Measurements from ENCODE around the gene ASCC3. TPM values are rescaled to one million over a fixed set of nuclear protein-coding genes. Genes with fewer than 3 reads are reported as not detected.

Gene ASCC3
- total and polyA plus RNA-seq, 4 donors, result 12.8 to 32.7 (median 16.4) TPM

GRCh38 chr6:100905067-100905466 is 23.9 kb upstream of the ASCC3 start:
- 85% methylated on average over 4 of the region's 4 CpGs for WGBS
- Histone ChIP-seq H3K4me3 (ENCODE audit: low read depth in 1 of 3, low read length in 3 of 3) (no peak overlapping the region), H3K36me3 (ENCODE audit: control insufficient read depth in 4 of 4, insufficient read depth in 3 of 4, low read depth in 1 of 4, low read length in 3 of 4) (no peaks in the 10 kb centered on the region), H3K27me3 (ENCODE audit: control insufficient read depth in 4 of 4, insufficient read depth in 4 of 4, low read length in 3 of 4) (no peaks in the 10 kb centered on the region), H3K9me3 (ENCODE audit: control insufficient read depth in 4 of 4, low read length in 3 of 4) (no peaks in the 10 kb centered on the region), H3K4me1 (ENCODE audit: control insufficient read depth in 4 of 4, insufficient read depth in 4 of 4, low read length in 3 of 4) (peaks cover 0 to 3% (median 0%) of the 10 kb centered on the region in 4 donors), H3K9ac (ENCODE audit: low read depth in 1 of 2, low read length in 2 of 2) (no peak overlapping the region), H3K27ac (ENCODE audit: low read depth in 1 of 2, low read length in 2 of 2) (no peak overlapping the region)
- no peak for DNase-seq (ENCODE audit: low spot score)
- TF ChIP-seq NR2F2 (IDR thresholded peaks at IDR 0.05), result no peak
- TF ChIP-seq RAD21 (IDR thresholded peaks at IDR 0.05), result no peak
- no peak for TF ChIP-seq EGR1 (IDR thresholded peaks at IDR 0.05; ENCODE audit: low read depth in 2 of 2)
- TF ChIP-seq, protein P1, sequence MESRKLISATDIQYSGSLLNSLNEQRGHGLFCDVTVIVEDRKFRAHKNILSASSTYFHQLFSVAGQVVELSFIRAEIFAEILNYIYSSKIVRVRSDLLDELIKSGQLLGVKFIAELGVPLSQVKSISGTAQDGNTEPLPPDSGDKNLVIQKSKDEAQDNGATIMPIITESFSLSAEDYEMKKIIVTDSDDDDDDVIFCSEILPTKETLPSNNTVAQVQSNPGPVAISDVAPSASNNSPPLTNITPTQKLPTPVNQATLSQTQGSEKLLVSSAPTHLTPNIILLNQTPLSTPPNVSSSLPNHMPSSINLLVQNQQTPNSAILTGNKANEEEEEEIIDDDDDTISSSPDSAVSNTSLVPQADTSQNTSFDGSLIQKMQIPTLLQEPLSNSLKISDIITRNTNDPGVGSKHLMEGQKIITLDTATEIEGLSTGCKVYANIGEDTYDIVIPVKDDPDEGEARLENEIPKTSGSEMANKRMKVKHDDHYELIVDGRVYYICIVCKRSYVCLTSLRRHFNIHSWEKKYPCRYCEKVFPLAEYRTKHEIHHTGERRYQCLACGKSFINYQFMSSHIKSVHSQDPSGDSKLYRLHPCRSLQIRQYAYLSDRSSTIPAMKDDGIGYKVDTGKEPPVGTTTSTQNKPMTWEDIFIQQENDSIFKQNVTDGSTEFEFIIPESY (IDR thresholded peaks at IDR 0.05), result no peak

- no peaks in the 10 kb centered on the region for H3K36me3 ChIP-seq (ENCODE audit: control insufficient read depth in 4 of 4, insufficient read depth in 3 of 4, low read depth in 1 of 4, low read length in 3 of 4)
- no peak overlapping the region for H3K9ac ChIP-seq (ENCODE audit: low read depth in 1 of 2, low read length in 2 of 2)
- H3K9me3 ChIP-seq (ENCODE audit: control insufficient read depth in 4 of 4, low read length in 3 of 4), result no peaks in the 10 kb centered on the region
- WGBS, result 89% methylated on average over 4 of the region's 4 CpGs
- TF ChIP-seq NR2F2 (IDR thresholded peaks at IDR 0.05), result no peak
- TF ChIP-seq, protein P2, sequence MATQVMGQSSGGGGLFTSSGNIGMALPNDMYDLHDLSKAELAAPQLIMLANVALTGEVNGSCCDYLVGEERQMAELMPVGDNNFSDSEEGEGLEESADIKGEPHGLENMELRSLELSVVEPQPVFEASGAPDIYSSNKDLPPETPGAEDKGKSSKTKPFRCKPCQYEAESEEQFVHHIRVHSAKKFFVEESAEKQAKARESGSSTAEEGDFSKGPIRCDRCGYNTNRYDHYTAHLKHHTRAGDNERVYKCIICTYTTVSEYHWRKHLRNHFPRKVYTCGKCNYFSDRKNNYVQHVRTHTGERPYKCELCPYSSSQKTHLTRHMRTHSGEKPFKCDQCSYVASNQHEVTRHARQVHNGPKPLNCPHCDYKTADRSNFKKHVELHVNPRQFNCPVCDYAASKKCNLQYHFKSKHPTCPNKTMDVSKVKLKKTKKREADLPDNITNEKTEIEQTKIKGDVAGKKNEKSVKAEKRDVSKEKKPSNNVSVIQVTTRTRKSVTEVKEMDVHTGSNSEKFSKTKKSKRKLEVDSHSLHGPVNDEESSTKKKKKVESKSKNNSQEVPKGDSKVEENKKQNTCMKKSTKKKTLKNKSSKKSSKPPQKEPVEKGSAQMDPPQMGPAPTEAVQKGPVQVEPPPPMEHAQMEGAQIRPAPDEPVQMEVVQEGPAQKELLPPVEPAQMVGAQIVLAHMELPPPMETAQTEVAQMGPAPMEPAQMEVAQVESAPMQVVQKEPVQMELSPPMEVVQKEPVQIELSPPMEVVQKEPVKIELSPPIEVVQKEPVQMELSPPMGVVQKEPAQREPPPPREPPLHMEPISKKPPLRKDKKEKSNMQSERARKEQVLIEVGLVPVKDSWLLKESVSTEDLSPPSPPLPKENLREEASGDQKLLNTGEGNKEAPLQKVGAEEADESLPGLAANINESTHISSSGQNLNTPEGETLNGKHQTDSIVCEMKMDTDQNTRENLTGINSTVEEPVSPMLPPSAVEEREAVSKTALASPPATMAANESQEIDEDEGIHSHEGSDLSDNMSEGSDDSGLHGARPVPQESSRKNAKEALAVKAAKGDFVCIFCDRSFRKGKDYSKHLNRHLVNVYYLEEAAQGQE (IDR thresholded peaks at IDR 0.05), result no peak
- no peak for TF ChIP-seq HNF4A (conservative IDR thresholded peaks at IDR 0.05)
- no peak for TF ChIP-seq FOXA1 (IDR thresholded peaks at IDR 0.05)
- no peak for TF ChIP-seq HNF4G (IDR thresholded peaks at IDR 0.05)
- no peak for TF ChIP-seq YY1 (IDR thresholded peaks at IDR 0.05)
- peaks cover 0 to 3% (median 0%) of the 10 kb centered on the region in 4 donors for H3K4me1 ChIP-seq (ENCODE audit: control insufficient read depth in 4 of 4, insufficient read depth in 4 of 4, low read length in 3 of 4)
- no peaks in the 10 kb centered on the region for H3K27me3 ChIP-seq (ENCODE audit: control insufficient read depth in 4 of 4, insufficient read depth in 4 of 4, low read length in 3 of 4)
- no peak for DNase-seq (ENCODE audit: low spot score)
- no peak overlapping the region for H3K27ac ChIP-seq (ENCODE audit: low read depth in 1 of 2, low read length in 2 of 2)
- no peak overlapping the region for H3K4me3 ChIP-seq (ENCODE audit: low read depth in 1 of 3, low read length in 3 of 3)
These were observed 23.2 kb upstream of the ASCC3 start for GRCh38 chr6:100904316-100904715.

GRCh38 chr6:100901582-100901981 is 20.5 kb upstream of the ASCC3 start:
- H3K36me3 ChIP-seq (ENCODE audit: control insufficient read depth in 4 of 4, insufficient read depth in 3 of 4, low read depth in 1 of 4, low read length in 3 of 4), result no peaks in the 10 kb centered on the region
- H3K9me3 ChIP-seq (ENCODE audit: control insufficient read depth in 4 of 4, low read length in 3 of 4), result peaks cover 0 to 10% (median 2%) of the 10 kb centered on the region in 4 donors
- no peak overlapping the region for H3K9ac ChIP-seq (ENCODE audit: low read depth in 1 of 2, low read length in 2 of 2)
- H3K27ac ChIP-seq (ENCODE audit: low read depth in 1 of 2, low read length in 2 of 2), result no peak overlapping the region
- peaks cover 0 to 3% (median 0%) of the 10 kb centered on the region in 4 donors for H3K4me1 ChIP-seq (ENCODE audit: control insufficient read depth in 4 of 4, insufficient read depth in 4 of 4, low read length in 3 of 4)
- 26% methylated on average over 3 of the region's 3 CpGs for WGBS
- no peaks in the 10 kb centered on the region for H3K27me3 ChIP-seq (ENCODE audit: control insufficient read depth in 4 of 4, insufficient read depth in 4 of 4, low read length in 3 of 4)
- no peak overlapping the region for H3K4me3 ChIP-seq (ENCODE audit: low read depth in 1 of 3, low read length in 3 of 3)
- no peak for DNase-seq (ENCODE audit: low spot score)
- TF ChIP-seq EGR1 (IDR thresholded peaks at IDR 0.05; ENCODE audit: low read depth in 2 of 2) (no peak), YY1 (IDR thresholded peaks at IDR 0.05) (peak; percentile 20), HNF4A (conservative IDR thresholded peaks at IDR 0.05) (peak; percentile 71), SP1 (IDR thresholded peaks at IDR 0.05) (peak; percentile 71), FOXA1 (IDR thresholded peaks at IDR 0.05) (no peak), NR2F2 (IDR thresholded peaks at IDR 0.05) (peak; percentile 26), GABPA (IDR thresholded peaks at IDR 0.05 in 1 of 2, conservative IDR thresholded peaks at IDR 0.05 in 1 of 2) (no peak), JUND (IDR thresholded peaks at IDR 0.05) (peak in 1 of 2 donors; percentile 43), RAD21 (IDR thresholded peaks at IDR 0.05) (peak; percentile 16 to 34), RXRA (IDR thresholded peaks at IDR 0.05) (peak; percentile 60 to 62)
- TF ChIP-seq, protein P3, sequence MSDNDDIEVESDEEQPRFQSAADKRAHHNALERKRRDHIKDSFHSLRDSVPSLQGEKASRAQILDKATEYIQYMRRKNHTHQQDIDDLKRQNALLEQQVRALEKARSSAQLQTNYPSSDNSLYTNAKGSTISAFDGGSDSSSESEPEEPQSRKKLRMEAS (IDR thresholded peaks at IDR 0.05), result no peak
- TF ChIP-seq, protein P2 (IDR thresholded peaks at IDR 0.05), result no peak
- TF ChIP-seq, protein P4, sequence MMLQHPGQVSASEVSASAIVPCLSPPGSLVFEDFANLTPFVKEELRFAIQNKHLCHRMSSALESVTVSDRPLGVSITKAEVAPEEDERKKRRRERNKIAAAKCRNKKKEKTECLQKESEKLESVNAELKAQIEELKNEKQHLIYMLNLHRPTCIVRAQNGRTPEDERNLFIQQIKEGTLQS (IDR thresholded peaks at IDR 0.05), result no peak
- TF ChIP-seq, protein P5, sequence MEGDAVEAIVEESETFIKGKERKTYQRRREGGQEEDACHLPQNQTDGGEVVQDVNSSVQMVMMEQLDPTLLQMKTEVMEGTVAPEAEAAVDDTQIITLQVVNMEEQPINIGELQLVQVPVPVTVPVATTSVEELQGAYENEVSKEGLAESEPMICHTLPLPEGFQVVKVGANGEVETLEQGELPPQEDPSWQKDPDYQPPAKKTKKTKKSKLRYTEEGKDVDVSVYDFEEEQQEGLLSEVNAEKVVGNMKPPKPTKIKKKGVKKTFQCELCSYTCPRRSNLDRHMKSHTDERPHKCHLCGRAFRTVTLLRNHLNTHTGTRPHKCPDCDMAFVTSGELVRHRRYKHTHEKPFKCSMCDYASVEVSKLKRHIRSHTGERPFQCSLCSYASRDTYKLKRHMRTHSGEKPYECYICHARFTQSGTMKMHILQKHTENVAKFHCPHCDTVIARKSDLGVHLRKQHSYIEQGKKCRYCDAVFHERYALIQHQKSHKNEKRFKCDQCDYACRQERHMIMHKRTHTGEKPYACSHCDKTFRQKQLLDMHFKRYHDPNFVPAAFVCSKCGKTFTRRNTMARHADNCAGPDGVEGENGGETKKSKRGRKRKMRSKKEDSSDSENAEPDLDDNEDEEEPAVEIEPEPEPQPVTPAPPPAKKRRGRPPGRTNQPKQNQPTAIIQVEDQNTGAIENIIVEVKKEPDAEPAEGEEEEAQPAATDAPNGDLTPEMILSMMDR (IDR thresholded peaks at IDR 0.05; ENCODE audit: low read depth, low read length, missing input control), result no peak

Measured in liver (tissue), 9 donors.